Raji (cell line): ENCODE results near the gene COMMD10.

Experiments used
- POLR2A ChIP-seq: IDR thresholded peaks from 2 replicates; pipeline ENCODE4 v1.6.1; 2011; ENCODE audit warnings: low read depth, low read length, control low read depth; ENCODE audit not compliant: insufficient read depth

COMMD10 gene

DNA sequence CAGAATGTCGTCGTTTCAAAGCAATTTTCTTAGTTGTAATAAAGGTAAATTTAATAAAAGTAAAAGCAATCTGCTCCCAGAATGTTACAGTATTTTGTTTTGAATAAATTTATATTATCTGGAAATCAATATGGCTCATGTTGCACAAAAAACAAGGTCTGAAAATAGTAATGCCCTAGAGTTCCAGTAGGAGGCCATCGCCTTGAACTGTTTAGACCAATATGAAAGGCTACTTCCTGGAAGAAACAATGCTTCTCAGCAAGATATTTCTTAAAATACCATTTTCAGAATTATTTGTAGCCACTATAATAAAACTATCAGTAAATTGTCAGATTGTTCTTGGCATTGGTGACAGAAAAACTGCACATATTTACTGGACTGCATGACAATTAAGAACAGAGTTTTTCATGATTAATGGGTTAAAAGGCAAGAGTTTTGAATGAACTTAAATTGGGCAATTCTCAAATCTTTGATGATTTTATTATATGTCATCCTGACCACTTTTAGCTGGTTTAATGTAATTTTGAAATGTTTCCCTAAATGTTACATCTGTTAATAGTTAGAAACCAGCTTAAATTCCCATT is 153.2 kb downstream of the COMMD10 start:
- no peak for TF ChIP-seq POLR2A

DNA sequence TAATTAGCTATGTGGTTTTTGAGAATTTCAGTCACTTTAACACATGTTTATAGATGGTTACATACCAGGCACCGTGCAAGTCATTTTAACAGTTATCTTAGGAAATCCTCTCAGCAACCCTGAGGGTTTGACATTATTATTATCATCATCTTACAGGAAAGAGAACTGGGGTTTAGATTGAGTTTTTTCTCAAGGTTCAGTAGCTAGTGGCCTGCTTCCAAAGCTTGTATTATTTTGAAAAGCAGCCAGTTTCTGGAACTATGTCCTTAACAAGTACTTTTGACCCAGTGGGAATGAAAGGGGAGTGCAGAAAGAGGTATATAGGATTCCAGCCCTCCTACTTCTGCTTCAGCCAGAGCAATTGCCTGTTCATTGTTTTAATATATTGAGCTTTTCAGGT is 157.5 kb downstream of the COMMD10 start:
- no peak for TF ChIP-seq POLR2A

DNA sequence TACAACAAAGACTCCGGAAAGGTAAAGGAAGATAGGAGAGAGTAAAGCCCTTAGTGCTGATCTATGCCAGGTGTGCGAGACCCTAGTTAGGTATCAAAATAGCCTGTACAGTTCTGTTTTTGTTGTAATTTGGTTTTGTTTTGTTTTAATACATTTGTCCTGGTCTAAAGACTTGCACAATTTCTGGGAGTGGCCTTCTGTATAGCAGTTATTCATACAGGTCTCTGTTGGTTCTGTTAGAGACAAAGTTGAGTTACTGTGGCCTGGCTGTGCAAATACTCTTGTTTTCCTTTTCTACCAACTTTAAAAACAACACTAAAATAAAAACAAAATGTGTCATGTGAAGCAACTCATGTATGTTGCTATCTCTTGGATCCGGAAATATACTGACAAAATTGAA is 163.6 kb downstream of the COMMD10 start:
- TF ChIP-seq POLR2A: no peak

DNA sequence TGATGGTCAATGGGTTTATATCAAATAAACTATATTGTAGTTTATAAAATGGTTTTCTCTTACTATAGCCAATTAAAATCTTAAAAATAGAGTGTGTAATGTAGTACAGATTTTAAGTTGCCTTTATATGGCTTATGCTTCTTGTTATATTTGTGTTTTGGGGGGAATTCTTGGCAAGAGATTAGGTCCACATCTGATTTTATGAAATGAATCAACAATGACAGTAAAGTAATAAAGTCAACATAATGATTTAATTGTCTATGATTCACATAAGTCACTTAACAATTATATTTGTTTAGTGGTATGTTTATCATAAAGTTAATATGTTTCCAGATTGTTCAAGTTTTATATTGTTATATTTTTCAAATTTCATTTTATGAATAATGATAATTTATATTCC is 164.8 kb downstream of the COMMD10 start:
- no peak for TF ChIP-seq POLR2A

DNA sequence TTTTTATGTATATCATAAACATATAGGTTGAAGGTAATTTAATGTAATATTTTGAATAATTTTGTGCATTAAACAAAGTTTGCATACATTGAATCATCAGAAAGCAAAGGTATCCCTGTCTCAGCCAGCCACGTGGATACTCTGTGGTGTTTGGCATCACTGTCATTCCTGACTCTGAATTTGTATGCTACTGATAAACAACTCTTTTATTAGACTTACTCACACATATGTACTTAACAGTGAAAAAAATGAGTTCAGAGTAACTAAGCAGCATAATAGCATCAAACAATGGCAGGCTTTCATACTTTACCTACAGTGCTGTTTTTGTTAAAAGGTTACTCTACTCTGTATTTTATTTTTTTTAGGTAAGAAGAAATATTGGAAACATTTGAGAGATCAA is 171.9 kb downstream of the COMMD10 start:
- TF ChIP-seq POLR2A: no peak

DNA sequence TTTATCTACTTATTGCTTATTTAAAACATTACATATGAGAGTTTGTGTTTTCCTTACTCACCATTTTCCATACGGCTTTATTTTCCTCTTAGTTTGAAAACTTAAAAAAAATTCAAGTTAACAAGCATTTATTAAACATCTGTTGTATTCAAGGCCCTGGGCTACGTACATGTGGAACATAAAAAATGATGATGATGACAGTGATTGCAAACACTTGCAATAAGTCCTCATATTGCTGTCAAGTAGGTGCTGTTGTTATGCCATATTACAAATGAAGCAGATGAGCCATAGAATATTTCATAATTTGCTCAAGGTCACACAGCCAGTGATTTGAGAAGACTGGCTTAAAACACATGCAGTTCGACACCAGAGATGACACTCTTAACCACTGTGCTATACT is 180.6 kb downstream of the COMMD10 start:
- no peak for TF ChIP-seq POLR2A

DNA sequence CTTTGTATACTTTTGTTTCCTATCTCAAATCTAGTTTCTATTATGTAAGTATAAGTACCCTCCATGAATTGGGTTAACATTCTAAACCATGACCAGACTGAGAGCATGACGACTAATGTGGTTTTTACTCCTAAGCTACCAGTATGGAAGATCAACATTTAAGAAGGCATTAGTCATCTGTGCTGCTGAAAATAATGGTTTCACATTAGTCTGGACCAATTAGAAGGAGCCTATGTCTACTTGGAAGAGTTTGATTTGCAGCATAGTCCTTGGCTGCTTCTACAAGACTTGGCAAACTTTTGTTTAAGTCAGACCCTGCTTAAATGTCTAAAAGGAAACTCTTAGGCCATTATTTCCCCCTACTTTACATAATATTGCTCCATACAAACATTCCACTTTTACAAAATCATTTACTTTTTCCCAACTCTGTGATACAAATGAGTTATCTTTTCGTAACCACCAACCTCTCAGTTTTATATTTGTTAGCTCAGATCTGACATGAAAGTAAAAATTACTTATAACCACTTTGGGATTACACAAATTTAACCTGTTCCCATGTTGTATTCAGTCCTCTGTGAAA is 186.7 kb downstream of the COMMD10 start:
- no peak for TF ChIP-seq POLR2A

DNA sequence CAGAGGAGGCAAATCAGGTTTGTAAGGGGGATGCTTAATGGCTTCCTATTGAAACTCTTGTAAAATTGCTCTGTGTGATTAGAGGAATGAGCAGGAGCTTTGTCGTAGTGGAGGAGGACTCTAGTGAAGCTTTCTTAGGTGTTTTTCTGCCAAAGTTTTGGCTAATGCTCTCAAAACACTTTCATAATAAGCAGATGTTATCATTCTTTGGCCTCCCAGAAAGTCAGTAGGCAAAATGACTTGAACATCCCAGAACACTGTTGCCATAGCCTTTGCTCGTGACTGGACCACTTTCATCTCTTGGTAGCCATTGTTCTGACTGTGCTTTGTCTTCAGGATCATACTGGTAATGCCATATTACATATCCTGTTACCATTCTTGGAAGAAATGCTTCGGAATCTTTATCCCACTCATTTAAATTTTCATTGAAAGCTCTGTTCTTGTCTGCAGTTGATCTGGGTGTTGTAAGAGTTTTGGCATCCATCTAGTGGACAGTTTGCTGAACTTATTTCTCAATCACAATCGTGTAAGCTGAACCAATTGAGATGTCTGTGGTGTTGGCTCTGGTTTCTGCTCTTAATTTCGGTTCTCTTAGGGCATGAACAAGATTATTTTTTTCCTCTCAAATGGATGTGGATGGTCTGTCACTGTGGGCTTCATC is 187.6 kb downstream of the COMMD10 start:
- TF ChIP-seq POLR2A: no peak

DNA sequence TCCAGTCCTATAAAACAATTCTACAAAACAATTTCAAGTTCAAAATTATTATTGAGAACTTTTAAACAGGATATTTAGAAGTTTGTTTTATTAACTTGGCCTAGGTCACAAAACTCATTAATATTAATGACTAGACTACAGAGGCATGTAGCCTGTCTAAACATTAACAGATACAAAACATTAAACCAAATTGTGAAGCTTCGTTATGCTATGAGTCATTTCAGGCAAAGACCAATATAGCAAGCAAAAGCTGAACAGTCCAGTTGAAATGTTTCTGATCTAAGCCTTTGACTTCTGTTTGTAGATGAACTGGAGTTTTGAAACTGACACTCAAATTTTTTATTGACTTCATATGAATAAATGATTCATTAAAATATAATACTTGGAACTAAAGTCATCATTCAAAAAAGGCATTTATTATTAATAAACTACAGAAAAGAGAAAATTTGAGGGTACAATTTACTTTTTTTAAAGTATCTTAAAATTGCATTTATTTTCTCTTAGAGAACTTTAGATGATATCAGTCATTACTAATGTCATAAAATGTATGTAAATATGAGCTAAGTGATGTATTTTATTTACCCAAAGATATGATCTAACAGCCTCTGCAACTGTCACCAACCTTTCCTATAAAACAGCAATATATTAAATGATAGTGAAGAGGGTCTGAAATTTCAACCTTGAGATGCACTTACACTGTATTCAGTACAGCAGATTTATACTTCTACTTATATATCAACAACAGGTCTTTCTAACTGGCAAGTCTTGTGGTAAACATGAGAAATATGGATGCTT is 188.8 kb downstream of the COMMD10 start:
- no peak for TF ChIP-seq POLR2A

DNA sequence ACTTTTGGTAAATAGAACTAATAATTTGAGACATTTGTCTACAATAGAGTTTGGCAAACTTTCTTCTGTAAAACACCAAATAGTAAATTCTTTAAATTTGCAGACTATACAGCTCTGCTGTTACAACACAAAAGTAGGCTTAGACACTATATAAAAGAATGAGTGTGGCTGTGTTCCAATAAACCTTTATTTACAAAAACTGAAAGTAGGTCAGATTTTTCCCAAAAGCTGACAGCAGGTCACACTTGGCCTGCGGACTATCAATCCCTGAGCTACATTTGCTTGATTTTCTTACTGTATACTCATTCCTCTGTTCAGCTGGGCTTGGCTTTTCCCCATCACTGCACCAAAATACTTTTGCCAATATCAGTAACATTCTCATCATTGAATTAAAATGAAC is 189.4 kb downstream of the COMMD10 start:
- no peak for TF ChIP-seq POLR2A

DNA sequence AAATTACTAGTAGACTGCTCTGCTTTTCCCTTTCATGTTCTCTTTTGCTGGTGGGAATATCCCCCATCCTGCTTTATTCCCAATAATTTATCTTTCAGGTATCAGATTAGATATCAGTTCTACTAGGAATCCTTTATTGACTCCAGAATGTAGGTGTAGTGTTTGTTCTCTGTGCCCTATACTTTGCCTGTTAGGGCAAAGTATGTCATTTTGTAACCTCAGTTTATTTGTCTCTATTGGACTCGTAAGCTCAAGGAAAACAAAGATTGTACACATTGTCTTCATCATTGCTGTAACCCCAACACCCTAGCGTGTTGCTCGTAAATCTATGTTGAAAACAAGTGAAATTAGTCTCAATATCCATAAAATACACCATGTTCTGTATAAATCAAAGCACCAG is 190.5 kb downstream of the COMMD10 start:
- no peak for TF ChIP-seq POLR2A

DNA sequence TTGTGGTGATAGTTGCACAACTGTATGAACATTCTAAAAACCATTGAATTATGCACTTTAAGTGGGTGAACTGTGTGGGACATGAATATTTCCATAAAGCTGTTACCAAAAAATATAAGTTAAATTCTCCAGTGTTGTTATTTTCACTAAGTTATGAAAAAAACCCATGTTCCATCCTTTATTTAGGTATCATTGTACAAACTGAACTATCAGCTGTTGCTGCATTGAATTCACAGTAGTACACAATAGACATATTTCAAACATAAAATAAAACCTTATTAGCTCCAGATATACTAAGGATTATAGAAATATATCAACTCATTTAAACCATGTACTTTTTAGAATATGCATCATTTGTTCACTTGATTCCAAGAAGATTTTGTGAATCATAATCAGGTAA is 192.1 kb downstream of the COMMD10 start:
- TF ChIP-seq POLR2A: no peak

DNA sequence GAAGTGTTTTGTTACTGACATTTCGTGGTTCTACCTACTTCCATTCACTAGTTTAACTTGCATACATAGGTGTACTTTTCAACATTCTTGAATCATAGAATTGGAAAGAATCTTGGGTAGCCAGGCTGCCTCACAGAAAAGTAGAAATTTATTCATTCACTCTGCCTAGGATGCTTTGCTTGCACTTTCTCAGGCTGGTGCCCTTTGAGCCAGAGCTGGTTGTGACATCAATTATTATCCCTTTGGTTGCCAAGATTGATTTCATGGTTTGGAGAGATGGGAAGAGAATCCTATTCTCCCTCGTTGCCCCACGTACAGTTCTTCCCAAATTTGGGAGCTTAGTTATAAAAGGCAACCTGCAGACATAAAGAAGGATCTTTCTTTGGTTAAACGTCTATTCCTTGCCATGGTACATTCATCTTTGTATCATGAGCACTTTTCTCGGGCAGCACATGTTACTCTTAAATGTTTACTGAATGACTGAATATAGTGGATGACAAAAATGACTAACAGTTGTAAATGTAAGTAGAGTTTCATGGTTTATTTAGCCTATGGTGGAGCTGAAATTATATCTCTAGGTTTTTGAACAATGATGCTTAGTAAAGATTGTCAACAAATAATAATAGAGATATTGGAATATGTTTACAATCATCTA is 195.5 kb downstream of the COMMD10 start:
- no peak for TF ChIP-seq POLR2A

DNA sequence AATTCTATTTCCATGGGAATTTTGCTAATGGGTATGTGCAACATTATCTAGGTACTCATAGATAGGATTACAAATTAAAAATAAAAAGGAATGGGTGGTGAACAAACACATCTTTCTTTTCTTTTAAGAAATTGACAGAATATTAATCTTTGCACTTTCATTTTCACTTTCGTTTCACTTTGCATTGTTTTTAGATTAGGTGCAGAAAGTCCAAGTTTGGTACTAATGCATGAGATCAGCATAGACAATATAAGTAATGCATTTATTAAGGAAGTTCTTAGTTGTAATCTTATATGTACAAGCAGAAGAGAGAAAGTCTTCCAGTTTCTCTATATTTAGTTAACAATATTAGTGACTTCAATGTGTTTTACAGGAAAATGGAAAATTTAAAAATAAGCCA is 196.5 kb downstream of the COMMD10 start:
- TF ChIP-seq POLR2A: no peak

DNA sequence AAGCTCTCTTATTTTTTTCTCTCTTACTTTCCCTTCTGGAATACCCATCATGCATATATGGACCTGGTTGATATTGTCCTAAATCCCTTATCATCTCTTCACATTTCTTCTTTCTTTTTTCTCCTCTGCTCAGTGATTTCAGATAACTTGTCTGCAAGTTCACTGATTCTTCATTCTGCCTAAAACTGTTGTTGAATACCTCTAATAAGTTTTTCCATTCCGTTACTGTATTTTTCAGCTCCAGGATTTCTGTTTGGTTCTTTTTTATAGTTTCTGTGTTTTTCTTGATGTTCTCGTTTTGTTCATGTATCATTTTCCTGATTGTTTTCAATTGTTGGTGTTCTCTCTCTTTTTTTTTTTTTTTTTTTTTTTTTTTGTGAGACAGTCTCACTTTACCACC is 203.7 kb downstream of the COMMD10 start:
- TF ChIP-seq POLR2A: no peak
